ENCODE data around the gene PANK1. TPM values are rescaled to one million over a fixed set of nuclear protein-coding genes. Genes with fewer than 3 reads are reported as not detected.

The PANK1 gene
- polyA plus RNA-seq, 1 experiment: 9.2 TPM

GRCh38 chr10:89575031-89575430 lies 70.0 kb downstream of the PANK1 start:
- DNase-seq (ENCODE audit: low read depth, low spot score): no peak
- no peaks in the 10 kb centered on the region for H3K27me3 ChIP-seq (ENCODE audit: control insufficient read depth, insufficient read depth, low read length)
- no peak for TF ChIP-seq CTCF (IDR thresholded peaks at IDR 0.05; ENCODE audit: low read depth, low read length)
- no peak overlapping the region for H3K27ac ChIP-seq (ENCODE audit: low read depth, low read length)
- no peaks in the 10 kb centered on the region for H3K9me3 ChIP-seq (ENCODE audit: control insufficient read depth, insufficient read depth, low read length)
- POLR2A ChIA-PET: interaction anchor here (0.6 kb wide), 1 partner anchor 278 kb away, joined by 4 read pairs; no protein-coding TSS in a partner anchor
- CTCF ChIA-PET: interaction anchor here (0.6 to 1.2 kb wide), 2 partner anchors 10 to 1291 kb away, joined by 3 to 8 read pairs; no protein-coding TSS in a partner anchor
- H3K4me3 ChIP-seq (ENCODE audit: low read depth, low read length): no peak overlapping the region

GRCh38 chr10:89574368-89574767 lies 70.7 kb downstream of the PANK1 start:
- ChIA-PET POLR2A (interaction anchor here (0.6 kb wide), 1 partner anchor 278 kb away, joined by 4 read pairs; no protein-coding TSS in a partner anchor), CTCF (interaction anchor here (0.6 to 1.2 kb wide), 2 partner anchors 10 to 1291 kb away, joined by 3 to 8 read pairs; no protein-coding TSS in a partner anchor)
- Histone ChIP-seq H3K27ac (ENCODE audit: low read depth, low read length) (no peak overlapping the region), H3K4me3 (ENCODE audit: low read depth, low read length) (no peak overlapping the region), H3K27me3 (ENCODE audit: control insufficient read depth, insufficient read depth, low read length) (no peaks in the 10 kb centered on the region), H3K9me3 (ENCODE audit: control insufficient read depth, insufficient read depth, low read length) (no peaks in the 10 kb centered on the region)
- DNase-seq (ENCODE audit: low read depth, low spot score): no peak
- no peak for TF ChIP-seq CTCF (IDR thresholded peaks at IDR 0.05; ENCODE audit: low read depth, low read length)

GRCh38 chr10:89567576-89568245 lies 77.3 kb downstream of the PANK1 start:
- ChIA-PET POLR2A (no interaction called here), CTCF (interaction anchor here (1.1 to 1.3 kb wide), 3 partner anchors 102 to 198 kb away, joined by 3 to 5 read pairs (median 3); no protein-coding TSS in a partner anchor)

GRCh38 chr10:89566992-89567391 lies 78.0 kb downstream of the PANK1 start:
- H3K4me3 ChIP-seq (ENCODE audit: low read depth, low read length): no peak overlapping the region
- H3K27me3 ChIP-seq (ENCODE audit: control insufficient read depth, insufficient read depth, low read length): no peaks in the 10 kb centered on the region
- TF ChIP-seq CTCF (IDR thresholded peaks at IDR 0.05; ENCODE audit: low read depth, low read length): no peak
- H3K27ac ChIP-seq (ENCODE audit: low read depth, low read length): no peak overlapping the region
- POLR2A ChIA-PET: no interaction called here
- CTCF ChIA-PET: interaction anchor here (1.2 kb wide), 1 partner anchor 101 kb away, joined by 5 read pairs; no protein-coding TSS in a partner anchor
- DNase-seq (ENCODE audit: low read depth, low spot score): no peak
- no peaks in the 10 kb centered on the region for H3K9me3 ChIP-seq (ENCODE audit: control insufficient read depth, insufficient read depth, low read length)

More at GRCh38 chr10:89567576-89568245, 77.3 kb downstream of the PANK1 start:
- no peak for DNase-seq (ENCODE audit: low read depth, low spot score)
- TF ChIP-seq CTCF (IDR thresholded peaks at IDR 0.05; ENCODE audit: low read depth, low read length): no peak
- no peak overlapping the region for H3K4me3 ChIP-seq (ENCODE audit: low read depth, low read length)
- no peaks in the 10 kb centered on the region for H3K27me3 ChIP-seq (ENCODE audit: control insufficient read depth, insufficient read depth, low read length)
- no peak overlapping the region for H3K27ac ChIP-seq (ENCODE audit: low read depth, low read length)
- H3K9me3 ChIP-seq (ENCODE audit: control insufficient read depth, insufficient read depth, low read length): no peaks in the 10 kb centered on the region
